ENCODE measurements around the gene TAS2R50.

TAS2R50 gene

GRCh38 chr12:10939163-10939562, 47.5 kb downstream of the TAS2R50 start, which contains the start of gene TAS2R14:
TSS of gene TAS2R14 (minus strand) at chr12:10939263. CDS start at chr12:10939207, 56 bp downstream.
- H3K27me3 ChIP-seq (ENCODE audit: insufficient read depth, poor library complexity, severe bottlenecking): no peaks in the 10 kb centered on the region
- no peak for DNase-seq (ENCODE audit: low read depth in 1 of 2, low spot score in 1 of 2)
- H3K27ac ChIP-seq (replicated peaks): no peak within 1 kb of the TSS
- TF ChIP-seq SPI1 (IDR thresholded peaks at IDR 0.05; ENCODE audit: borderline replicate concordance, low read depth) (no peak), POLR2AphosphoS5 (IDR thresholded peaks at IDR 0.05; ENCODE audit: low read depth) (no peak), REST (IDR thresholded peaks at IDR 0.05; ENCODE audit: insufficient replicate concordance, low read depth) (no peak), CTCF (IDR thresholded peaks at IDR 0.05; ENCODE audit: insufficient read depth, low read length) (no peak), GABPA (IDR thresholded peaks at IDR 0.05; ENCODE audit: low read depth) (no peak)
- no peak within 1 kb of the TSS for H3K4me3 ChIP-seq (replicated peaks; ENCODE audit: insufficient read depth, low read length)

- TF ChIP-seq REST (IDR thresholded peaks at IDR 0.05; ENCODE audit: insufficient replicate concordance, low read depth) (no peak), POLR2AphosphoS5 (IDR thresholded peaks at IDR 0.05; ENCODE audit: low read depth) (no peak), CTCF (IDR thresholded peaks at IDR 0.05; ENCODE audit: insufficient read depth, low read length) (no peak), GABPA (IDR thresholded peaks at IDR 0.05; ENCODE audit: low read depth) (no peak), SPI1 (IDR thresholded peaks at IDR 0.05; ENCODE audit: borderline replicate concordance, low read depth) (no peak)
- no peaks in the 10 kb centered on the region for H3K27me3 ChIP-seq (ENCODE audit: insufficient read depth, poor library complexity, severe bottlenecking)
- no peak overlapping the region for H3K27ac ChIP-seq (replicated peaks)
- no peak overlapping the region for H3K4me3 ChIP-seq (replicated peaks; ENCODE audit: insufficient read depth, low read length)
- DNase-seq (ENCODE audit: low read depth in 1 of 2, low spot score in 1 of 2): no peak
These were observed 50.2 kb downstream of the TAS2R50 start for GRCh38 chr12:10936506-10936905.
